GM18520 (cell line): ENCODE results near the gene SELENOP.
"Not testable (repeated sequence)": the region's sequence is repeated elsewhere in the genome, so short reads cannot be mapped to it uniquely, and the experiment has no call there.

Experiments
- ATAC-seq: cut with Tn5 transposase; IDR thresholded peaks from one replicate; pipeline ENCODE4 v1.9.1; 2021; ENCODE audit not compliant: unreplicated experiment

Gene SELENOP

DNA sequence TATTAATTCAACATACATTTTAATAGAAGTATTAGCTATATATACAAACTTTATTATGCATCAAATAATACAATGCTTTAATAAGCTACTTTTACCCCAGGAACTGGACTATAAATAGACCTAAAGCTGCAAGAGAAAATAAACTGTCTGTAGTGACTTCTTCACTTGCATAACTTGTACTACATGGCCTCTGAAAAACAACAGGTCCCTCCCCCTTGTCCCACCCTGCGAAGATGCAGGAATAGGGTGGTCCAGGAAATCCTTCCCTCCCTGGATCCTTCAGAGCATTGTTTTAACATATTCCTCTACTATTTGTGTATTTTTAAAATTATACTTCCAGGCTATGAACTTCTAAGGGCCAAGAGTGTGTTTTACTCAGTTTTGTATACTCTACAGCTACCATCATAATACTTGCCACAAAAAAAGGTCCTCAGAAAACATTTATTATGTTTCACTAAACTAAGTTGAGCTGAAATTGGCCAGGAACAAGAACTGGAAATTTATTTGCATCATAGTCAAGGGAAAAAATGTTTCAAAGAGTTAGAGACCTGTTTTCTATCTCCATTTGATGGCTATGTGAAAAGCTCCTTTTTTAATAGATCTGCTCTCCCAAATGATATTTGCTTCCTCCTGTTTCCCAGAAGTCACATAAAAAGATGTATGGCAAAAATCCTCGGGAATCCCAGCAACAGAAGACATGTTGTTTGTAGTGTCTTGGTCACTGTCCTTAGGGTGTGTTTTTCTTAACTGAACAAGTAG lies 15.2 kb upstream of the SELENOP start:
- no peak for ATAC-seq

GRCh38 chr5:42825422-42826148 lies 13.9 kb upstream of the SELENOP start:
- no peak for ATAC-seq

DNA sequence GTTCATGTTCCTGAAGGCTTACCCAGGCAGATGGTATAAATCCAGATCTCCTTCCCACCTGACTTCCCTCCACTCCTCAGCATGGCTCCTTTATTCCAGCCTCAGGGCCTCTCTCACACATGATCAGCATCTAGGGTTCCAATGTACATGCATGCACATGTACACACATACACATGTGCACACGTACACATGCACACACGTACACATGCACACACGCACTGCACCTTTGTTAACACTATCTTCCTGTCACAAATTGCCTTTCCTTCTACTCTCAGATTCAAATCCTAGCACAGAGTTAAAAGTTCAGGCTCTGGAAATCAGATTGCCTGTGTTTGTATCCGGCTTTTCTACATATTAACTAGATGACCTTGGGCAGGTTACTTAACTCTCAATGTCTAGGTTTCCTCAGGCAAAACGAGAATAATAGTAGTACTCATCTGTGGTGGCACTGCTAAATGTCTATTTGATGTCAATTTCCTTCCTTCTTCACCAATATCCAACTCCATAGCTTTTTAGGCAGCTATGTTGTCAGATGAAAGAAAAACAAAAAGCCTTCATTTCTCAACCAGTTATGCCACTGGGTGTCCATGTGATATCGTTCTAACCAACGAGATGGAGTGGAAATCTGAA lies 12.8 kb upstream of the SELENOP start:
- no peak for ATAC-seq

- ATAC-seq: no peak
Measured at GRCh38 chr5:42822548-42822947, 10.9 kb upstream of the SELENOP start.

DNA sequence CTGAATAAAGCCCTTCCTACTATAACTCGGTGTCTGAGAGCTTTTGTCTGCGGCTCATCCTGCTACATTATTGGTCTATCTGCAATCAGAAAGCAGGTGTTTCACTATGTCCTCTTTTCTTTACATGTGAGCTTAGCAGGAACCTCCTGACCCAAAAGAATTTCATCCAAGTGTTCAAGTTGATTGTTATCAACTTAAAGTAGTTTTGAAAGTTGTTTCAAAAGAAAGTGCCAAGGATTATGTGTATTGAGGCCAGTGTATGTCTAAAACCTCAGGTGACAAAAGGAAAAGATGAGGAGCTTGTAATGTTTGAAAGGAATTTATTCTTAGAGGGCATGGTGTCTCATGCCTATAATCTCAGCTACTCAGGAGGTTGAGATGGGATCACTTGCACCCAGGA lies 8.1 kb upstream of the SELENOP start:
- ATAC-seq: no peak

DNA sequence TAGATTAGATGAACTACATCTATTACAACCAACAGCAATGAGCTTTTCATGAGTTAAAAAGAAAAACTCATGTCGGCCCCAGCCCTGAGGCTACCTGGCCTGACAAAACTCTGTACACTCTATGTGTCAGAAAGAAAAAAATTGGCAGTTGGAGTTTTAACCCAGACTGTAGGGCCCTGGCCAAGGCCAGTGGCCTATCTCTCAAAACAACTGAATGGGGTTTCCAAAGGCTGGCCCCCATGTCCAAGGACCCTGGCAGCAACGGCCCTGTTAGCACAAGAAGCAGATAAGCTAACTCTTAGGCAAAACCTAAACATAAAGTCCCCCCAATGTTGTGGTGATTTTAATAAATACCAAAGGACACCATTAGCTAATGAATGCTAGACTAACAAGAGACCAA lies 4.9 kb upstream of the SELENOP start:
- ATAC-seq: not testable (repeated sequence)

DNA sequence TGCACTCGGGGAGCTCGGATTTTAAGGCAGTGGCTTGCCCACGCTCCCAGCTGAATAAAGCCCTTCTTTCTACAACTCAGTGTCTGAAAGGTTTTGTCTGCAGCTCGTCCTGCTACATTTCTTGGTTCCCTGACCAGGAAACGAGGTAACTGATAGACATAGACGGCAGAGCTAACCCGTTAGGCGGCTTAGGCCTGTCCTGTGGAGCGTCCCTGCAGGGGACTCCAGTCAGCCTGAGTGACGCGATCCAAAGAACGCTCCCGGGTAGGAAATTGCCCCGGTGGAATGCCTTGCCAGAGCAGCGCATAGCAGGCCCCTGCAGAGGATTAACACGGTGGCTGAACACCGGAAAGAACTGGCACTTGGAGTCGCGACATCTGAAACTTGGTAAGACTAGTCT lies 1.8 kb upstream of the SELENOP start:
- no peak for ATAC-seq

- no peak for ATAC-seq
Measured at GRCh38 chr5:42812620-42813019, 928 bp upstream of the SELENOP start.

DNA sequence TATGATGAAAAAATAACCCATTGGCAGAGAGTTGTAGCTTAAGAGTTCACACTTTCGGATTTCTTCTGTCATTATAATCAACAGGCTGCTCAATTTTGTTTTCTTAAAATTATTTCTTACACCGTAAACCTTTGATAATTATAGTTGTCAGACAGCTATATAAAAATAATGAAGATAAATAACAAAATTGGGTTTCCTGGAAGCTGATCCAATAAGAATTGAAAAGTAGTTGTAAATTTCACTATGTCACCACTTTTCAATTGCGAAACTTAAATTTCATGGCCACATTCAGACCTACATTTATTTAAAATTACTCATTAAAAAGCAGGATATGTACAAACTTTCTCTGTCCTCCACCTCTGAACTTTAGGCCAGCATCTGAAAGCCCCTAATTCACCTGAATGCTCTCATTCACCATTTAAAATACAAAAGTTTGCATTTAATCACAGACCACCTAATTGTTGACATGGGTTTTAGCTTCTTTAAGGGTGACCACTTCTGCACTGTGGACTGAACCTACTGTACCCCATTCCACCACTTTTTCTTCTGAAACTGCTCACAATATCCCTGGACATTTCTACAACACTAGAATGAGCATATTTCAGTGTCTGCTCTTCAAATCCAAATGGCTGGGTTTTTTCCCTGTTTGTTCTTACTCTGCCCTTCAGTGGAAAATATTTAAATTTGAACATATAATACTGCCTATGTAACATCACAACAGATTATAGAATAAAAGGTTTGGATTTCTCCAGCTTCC lies 680 bp downstream of the SELENOP start:
- no peak for ATAC-seq

DNA sequence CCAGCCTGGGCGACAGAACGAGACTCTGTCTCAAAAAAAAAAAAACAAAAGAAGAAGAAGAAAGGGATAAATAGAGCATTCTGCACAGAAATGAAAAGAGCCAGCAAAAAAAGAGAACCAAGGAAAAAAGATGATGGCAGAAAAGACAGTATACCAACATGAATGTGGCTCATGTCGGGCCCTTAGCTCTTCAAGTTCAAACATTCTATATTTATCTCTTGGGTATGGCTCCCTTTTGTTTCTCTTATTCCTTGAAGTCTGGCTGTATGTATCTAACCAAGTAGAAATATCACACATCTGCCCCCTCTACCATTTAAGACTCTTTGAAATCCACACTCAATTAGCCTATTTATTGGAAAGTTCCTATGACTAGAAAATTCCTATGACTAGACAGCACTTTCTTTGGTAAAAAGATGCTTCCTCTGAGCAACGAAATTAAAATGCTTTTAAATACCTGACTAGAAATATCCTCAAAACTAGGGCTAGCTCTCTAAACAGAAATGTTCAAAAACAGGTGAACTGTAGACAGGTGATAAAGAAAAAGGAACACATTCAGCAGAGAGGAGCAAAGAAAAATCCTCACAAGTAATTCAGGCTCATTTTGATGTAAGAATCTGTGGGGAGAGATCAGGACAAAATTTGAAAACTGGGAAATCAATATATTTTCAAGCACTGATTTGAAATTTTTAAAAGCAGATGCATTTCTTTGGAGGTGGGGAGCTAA lies 2.6 kb downstream of the SELENOP start:
- ATAC-seq: no peak

DNA sequence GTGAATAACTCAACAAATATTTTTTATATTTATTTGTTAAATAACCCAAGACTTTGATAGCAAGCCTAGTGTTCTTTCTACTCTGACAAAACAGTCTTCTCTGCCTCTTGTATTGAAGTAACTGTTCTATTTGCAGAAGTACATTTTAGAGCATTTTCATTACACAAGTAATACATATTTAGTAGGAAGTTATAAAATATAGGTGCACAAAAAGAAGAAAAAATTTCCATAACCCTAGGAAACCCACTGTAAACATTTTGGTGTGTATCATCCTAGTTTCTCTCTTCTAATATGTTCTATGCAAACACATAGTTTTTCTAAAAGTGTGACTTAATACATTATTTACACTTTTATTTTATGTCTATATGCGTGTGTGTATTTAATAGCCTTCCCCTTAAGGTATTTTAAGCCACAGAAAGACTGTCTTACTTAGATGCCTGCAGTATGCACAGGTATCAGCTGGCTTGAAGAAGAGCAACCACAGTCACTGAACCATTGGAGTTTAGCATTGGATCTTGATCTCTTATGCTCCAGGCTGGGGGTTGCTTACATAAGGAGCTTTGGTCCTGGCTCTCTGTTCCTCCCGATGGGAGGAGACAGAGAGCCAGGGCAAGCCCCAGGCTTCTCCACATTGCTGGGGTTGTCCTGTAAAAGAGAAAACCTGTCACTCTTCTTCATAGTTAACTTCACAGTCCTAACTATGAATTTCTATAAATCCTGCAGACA lies 3.8 kb downstream of the SELENOP start:
- no peak for ATAC-seq

DNA sequence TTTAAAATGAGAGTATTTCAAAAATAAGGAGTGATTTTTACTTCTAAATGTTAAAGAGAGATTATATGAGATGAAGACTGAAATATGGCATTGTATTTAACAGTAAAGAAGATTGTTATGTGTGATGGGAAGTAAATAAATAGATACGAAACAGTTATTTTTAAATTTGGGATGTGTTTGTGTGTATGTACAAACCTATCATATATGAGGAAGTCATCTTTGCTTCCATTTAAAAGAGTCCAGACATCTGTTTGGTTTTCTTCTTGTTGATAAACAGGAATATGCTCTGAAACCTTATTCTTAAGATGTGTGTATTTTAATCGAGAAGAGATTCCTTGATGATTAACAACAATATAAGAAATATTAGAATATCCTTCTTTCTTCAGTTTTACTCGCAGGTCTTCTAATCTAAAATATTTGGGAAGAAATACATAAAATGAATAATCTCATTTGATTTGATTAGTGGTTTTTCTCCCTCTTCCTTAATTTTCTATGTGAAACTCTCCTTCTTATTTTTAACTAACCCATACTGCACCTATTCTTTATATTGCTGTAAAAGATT lies 4.9 kb downstream of the SELENOP start:
- ATAC-seq: no peak

DNA sequence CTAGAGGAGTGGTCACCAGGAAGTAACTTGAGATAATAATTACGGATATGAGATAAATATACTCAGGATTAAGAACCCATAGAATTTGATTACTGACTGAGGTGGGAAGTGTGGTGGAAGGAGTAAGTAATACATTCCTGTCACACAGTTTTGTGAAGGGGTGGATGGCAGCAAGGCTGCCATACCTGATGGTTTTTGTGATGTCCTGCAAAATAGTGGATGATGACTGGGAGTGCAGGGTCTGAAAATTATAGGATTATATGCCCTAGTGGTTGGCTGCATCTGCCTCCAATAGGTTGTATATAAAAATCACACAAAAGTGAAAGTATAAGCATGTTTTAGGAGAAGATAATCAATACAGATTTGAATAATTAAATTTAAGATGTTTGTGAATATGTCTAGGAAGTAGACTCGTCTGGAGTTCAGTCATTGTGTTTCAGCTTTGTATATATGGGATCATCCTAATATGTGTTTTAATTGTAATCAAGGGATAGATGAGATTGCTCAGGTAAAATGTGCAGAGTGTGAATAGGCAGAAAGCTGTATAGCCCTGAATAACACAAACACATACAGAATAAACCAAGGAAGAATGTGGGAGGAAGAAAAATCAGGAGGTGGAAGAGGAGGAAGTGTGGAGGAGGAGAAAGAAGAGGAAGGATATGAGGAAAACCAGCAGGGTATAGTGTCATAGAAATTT lies 5.5 kb downstream of the SELENOP start:
- ATAC-seq: no peak

- ATAC-seq: no peak
Measured at GRCh38 chr5:42804717-42805339, 6.9 kb downstream of the SELENOP start.

DNA sequence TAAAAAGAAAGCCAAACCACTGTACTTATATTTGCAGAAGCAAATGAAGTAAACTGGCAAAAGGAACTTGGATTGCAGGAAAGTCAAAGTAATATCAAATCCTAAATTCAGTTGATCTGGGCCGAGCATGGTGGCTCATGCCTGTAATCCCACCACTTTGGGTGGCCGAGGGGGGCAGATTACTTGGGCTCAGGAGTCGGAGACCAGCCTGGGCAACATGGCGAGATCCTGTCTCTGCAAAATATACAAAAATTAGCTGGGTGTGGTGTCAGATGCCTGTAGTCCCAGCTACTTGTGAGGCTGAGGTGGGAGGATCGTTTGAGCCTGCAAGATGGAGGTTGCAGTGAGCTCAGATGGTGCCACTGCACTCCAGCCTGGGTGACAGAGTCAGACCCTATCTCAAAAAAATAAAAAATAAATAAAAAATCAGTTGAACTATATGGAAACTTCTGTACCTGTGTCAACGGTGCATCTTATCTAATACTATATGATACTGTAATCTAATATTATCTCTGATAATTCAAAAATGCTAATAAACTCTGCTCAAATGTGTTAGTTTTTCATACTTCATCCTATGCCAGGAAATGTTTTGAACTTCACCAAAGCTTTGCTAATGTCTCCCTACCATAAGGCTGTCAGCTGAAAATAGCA lies 10.1 kb downstream of the SELENOP start:
- ATAC-seq: no peak

DNA sequence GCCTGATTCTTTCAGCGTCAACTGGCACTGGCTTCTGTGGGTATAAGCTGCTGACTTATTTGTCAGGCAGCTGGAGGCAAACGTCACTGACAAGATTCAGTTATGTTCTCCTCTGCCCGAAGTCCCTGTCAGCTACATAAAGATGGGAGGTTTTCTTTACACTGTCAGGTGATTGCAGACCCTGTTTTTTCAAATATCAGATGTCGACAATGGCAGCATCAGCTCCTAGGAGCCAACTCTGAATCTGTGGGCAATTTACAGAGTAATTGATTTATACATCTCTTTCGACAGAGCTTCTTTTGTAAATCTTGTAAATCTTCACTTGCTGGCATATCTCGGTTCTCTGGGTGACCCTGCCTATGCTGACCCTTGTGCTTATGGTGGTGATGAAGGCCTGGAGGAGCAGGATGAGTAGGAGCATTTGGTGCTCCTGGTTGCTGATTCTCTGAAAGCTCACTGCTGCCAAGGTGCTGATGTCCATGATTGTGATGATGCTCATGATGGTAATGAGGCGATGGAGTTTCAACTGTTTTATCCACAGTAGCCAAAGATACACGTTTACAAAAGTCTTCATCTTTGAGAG lies 10.9 kb downstream of the SELENOP start:
- ATAC-seq: no peak

GRCh38 chr5:42799668-42800114 lies 12.0 kb downstream of the SELENOP start:
- ATAC-seq: no peak

DNA sequence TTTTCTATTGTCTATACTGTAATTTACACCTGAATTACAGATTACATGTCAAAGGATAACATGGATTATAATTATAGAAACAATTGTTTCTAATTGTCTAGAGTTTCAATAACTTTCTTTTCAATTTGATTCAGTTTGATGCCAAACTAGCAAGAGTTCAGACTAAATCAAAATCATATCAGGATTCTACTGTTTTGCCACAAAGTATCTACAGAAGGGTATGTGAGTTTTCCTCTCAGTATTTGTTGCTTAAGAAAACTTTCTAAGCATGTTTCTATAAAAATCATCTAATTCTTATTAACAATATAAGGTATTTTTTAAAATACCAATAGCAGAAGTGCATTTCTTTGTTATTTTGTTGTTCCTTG lies 12.5 kb downstream of the SELENOP start:
- no peak for ATAC-seq
